K562 (cell line): Measurements from ENCODE around the gene ADK. TPM values are rescaled to one million over a fixed set of nuclear protein-coding genes. Genes with fewer than 3 reads are reported as not detected.

Experiments
- ATAC-seq: fragments of 200-7000 bp; cut with Tn5 transposase; 3 replicates; pipeline ENCODE4 v1.9.1; 2020; ENCODE audit warnings: moderate library complexity
- BruUV-seq: library from RNA; stranded (reverse); fragments of 400-500 nt; replicated peaks from 2 replicates; lab custom pipeline; 2021; lab: Mats Ljungman, UMichigan
- CTCF ChIA-PET: fragments of 300-600 bp; formaldehyde crosslinking; extraction: SDS; loops from one replicate; lab custom pipeline; 2021; ENCODE audit warnings: low intra/inter-chr PET ratio; lab: Yijun Ruan, JAX
- POLR2A ChIA-PET: fragments of 300-600, 350-650 bp; sonication (Branson Sonifier 250); formaldehyde crosslinking; extraction: SDS; loops from one replicate; lab custom pipeline; 2021; ENCODE audit warnings: antibody characterized with exemption, inconsistent platforms; lab: Yijun Ruan, JAX
- DNase-seq, 4 experiments: peaks; one replicate each; pipeline versions ENCODE4 v3.0.0 to v3.0.0-alpha.2; 2011 to 2018; ENCODE audit warnings: low spot score in 3 of 4, mixed read lengths in 3 of 4; ENCODE audit errors: extremely low read depth in 1 of 4
- FAIRE-seq: peaks from 2 replicates; lab custom pipeline; 2011; peaks lifted over from hg19 to GRCh38; lab: Jason Lieb, UNC
- H2AFZ ChIP-seq: 2 replicates; pipeline ENCODE4 v1.6.0; 2011; ENCODE audit warnings: low read depth, low read length, control low read depth, inconsistent platforms
- H3K27ac ChIP-seq: fragments of 200-600 bp; 3 replicates; pipeline ENCODE4 v1.8.0; 2011; ENCODE audit warnings: low read depth, mild to moderate bottlenecking, control low read depth, inconsistent platforms, low read length, moderate library complexity, mixed read lengths; ENCODE audit errors: extremely low read depth
- H3K27me3 ChIP-seq, 2 experiments: fragments of 300-600 bp in 1 of 2; 2 replicates in 1 of 2; 3 replicates in 1 of 2; pipeline versions ENCODE4 v1.6.0 to v1.8.0; 2011; ENCODE audit warnings: inconsistent platforms in 2 of 2, low read length in 2 of 2, mild to moderate bottlenecking in 1 of 2, mixed read lengths in 1 of 2, moderate library complexity in 1 of 2; ENCODE audit not compliant: control insufficient read depth in 2 of 2, insufficient read depth in 2 of 2
- H3K36me3 ChIP-seq: fragments of 300-600 bp; 3 replicates; pipeline ENCODE4 v1.8.0; 2011; ENCODE audit warnings: mild to moderate bottlenecking, low read length, inconsistent platforms; ENCODE audit not compliant: control insufficient read depth, insufficient read depth
- H3K4me1 ChIP-seq, 2 experiments: fragments of 200-600 bp in 1 of 2; replicated peaks in 1 of 2; 2 replicates in 1 of 2; 3 replicates in 1 of 2; pipeline versions ENCODE4 v1.5.1 to v1.8.0; 2011; ENCODE audit warnings: inconsistent platforms in 2 of 2, low read length in 2 of 2, mild to moderate bottlenecking in 1 of 2, mixed read lengths in 1 of 2, moderate library complexity in 1 of 2; ENCODE audit not compliant: control insufficient read depth in 2 of 2, insufficient read depth in 2 of 2
- H3K4me2 ChIP-seq: 2 replicates; pipeline ENCODE4 v1.6.1; 2011; ENCODE audit warnings: low read length, control low read depth, inconsistent platforms, mixed read lengths; ENCODE audit not compliant: insufficient read depth
- H3K4me3 ChIP-seq: fragments of 200-600 bp; sonication (generic), shearing (Covaris generic); 2 replicates; pipeline ENCODE4 v1.5.1; 2016; ENCODE audit warnings: control low read depth, inconsistent platforms
- H3K79me2 ChIP-seq: fragments of 200-600 bp; 3 replicates; pipeline ENCODE4 v1.8.0; 2011; ENCODE audit warnings: low read length, inconsistent platforms; ENCODE audit not compliant: control insufficient read depth, insufficient read depth
- H3K9ac ChIP-seq, 2 experiments: 2 replicates each; pipeline versions ENCODE4 v1.6.0 to v1.6.1; 2011; ENCODE audit warnings: low read depth in 2 of 2, low read length in 2 of 2, control low read depth in 1 of 2, inconsistent platforms in 1 of 2, mild to moderate bottlenecking in 1 of 2, mixed read lengths in 1 of 2; ENCODE audit not compliant: insufficient read depth in 1 of 2
- H3K9me1 ChIP-seq: one replicate; pipeline ENCODE4 v1.6.0; 2011; ENCODE audit warnings: inconsistent platforms, mild to moderate bottlenecking, low read length, moderate library complexity; ENCODE audit not compliant: control insufficient read depth, insufficient read depth
- H3K9me3 ChIP-seq: replicated peaks from 2 replicates; pipeline ENCODE4 v1.5.1; 2011; ENCODE audit warnings: low read depth, low read length, inconsistent platforms; ENCODE audit not compliant: control insufficient read depth, insufficient read depth
- H4K20me1 ChIP-seq: replicated peaks from 2 replicates; pipeline ENCODE4 v1.6.1; 2011; ENCODE audit warnings: low read length, inconsistent platforms, mixed read lengths; ENCODE audit not compliant: control insufficient read depth, insufficient read depth
- ASH1L ChIP-seq: fragments of 450-650 bp; IDR thresholded peaks from 2 replicates; pipeline ENCODE4 v1.6.1; 2018; ENCODE audit warnings: borderline replicate concordance, mild to moderate bottlenecking, low read depth; ENCODE audit not compliant: partially characterized antibody
- BRF1 ChIP-seq: IDR thresholded peaks from 3 replicates; pipeline ENCODE4 v1.6.1; 2011; ENCODE audit warnings: borderline replicate concordance, mild to moderate bottlenecking; ENCODE audit not compliant: insufficient read length; ENCODE audit errors: extremely low read depth
- CBFA2T3 ChIP-seq: fragments of 450-650 bp; IDR thresholded peaks from 2 replicates; pipeline ENCODE4 v1.6.1; 2017
- CBX3 ChIP-seq, 2 experiments: IDR thresholded peaks; 1 replicate in 1 of 2; 2 replicates in 1 of 2; pipeline ENCODE4 v1.6.1; 2012; ENCODE audit warnings: inconsistent platforms in 2 of 2, low read length in 2 of 2, borderline replicate concordance in 1 of 2, control low read depth in 1 of 2
- CBX5 ChIP-seq: IDR thresholded peaks from 2 replicates; pipeline ENCODE4 v1.6.1; 2014; ENCODE audit warnings: low read depth, borderline replicate concordance
- CCAR2 ChIP-seq: fragments of 200-400 bp; formaldehyde crosslinking; IDR thresholded peaks from 2 replicates; pipeline ENCODE4 v1.6.1; 2017; ENCODE audit warnings: mild to moderate bottlenecking, low read depth, low read length
- FOS ChIP-seq: IDR thresholded peaks from 3 replicates; pipeline ENCODE4 v1.6.1; 2011; ENCODE audit not compliant: insufficient read length; ENCODE audit errors: extremely low read depth
- HLTF ChIP-seq: fragments of 450-650 bp; IDR thresholded peaks from 2 replicates; pipeline ENCODE4 v1.6.1; 2016
- LARP7 ChIP-seq: fragments of 450-650 bp; IDR thresholded peaks from 2 replicates; pipeline ENCODE4 v1.6.1; 2016
- MED1 ChIP-seq: sonication (generic); formaldehyde crosslinking; IDR thresholded peaks from 2 replicates; pipeline ENCODE4 v1.8.1; 2023; ENCODE audit warnings: missing genetic modification reagents, borderline replicate concordance
- PHTF2 ChIP-seq: fragments of 250-450 bp; sonication (Bioruptor Pico); IDR thresholded peaks from 2 replicates; pipeline ENCODE4 v1.5.0; 2021; ENCODE audit warnings: mild to moderate bottlenecking
- TCF7L2 ChIP-seq: fragments of 150-350 bp; IDR thresholded peaks from 2 replicates; pipeline ENCODE4 v1.6.1; 2016; ENCODE audit warnings: low read depth, mild to moderate bottlenecking, low read length, moderate library complexity
- TRIM24 ChIP-seq, 2 experiments: fragments of 450-650 bp; IDR thresholded peaks; 2 replicates each; pipeline ENCODE4 v1.6.1; 2016
- TRIM28 ChIP-seq: fragments of 450-650 bp; IDR thresholded peaks from 2 replicates; pipeline ENCODE4 v1.6.1; 2017
- U2AF2 ChIP-seq: fragments of 200-400 bp; formaldehyde crosslinking; optimal IDR thresholded peaks from 2 replicates; pipeline ENCODE3; 2017; ENCODE audit warnings: low read depth, mild to moderate bottlenecking, low read length
- ZEB2 ChIP-seq: fragments of 450-650 bp; IDR thresholded peaks from 2 replicates; pipeline ENCODE4 v1.6.1; 2016
- ZNF124 ChIP-seq: sonication (generic); formaldehyde crosslinking; IDR thresholded peaks from 2 replicates; pipeline ENCODE4 v1.8.1; 2022; ENCODE audit warnings: missing genetic modification reagents
- ZNF324 ChIP-seq: fragments of 250-450 bp; sonication (Bioruptor Pico); IDR thresholded peaks from 2 replicates; pipeline ENCODE4 v1.4.0; 2020; ENCODE audit warnings: mild to moderate bottlenecking
- ZZZ3 ChIP-seq: fragments of 450-650 bp; IDR thresholded peaks from 2 replicates; pipeline ENCODE4 v1.6.1; 2016; ENCODE audit warnings: antibody characterized with exemption, mild to moderate bottlenecking, moderate library complexity
- WGBS: fragments of 100-300 bp; shearing (Covaris generic); methylation state at CpG from one replicate; pipeline ENCODE4 v1.1.6; 2016; ENCODE audit warnings: low coverage, mixed read lengths; ENCODE audit not compliant: insufficient coverage; ENCODE audit errors: missing lambda C conversion rate; 5-methylcytosine and 5-hydroxymethylcytosine counted together
- in situ Hi-C: fragments of 300-500 bp; cut with MboI; formaldehyde crosslinking; loops from 4 replicates; pipeline ENCODE4 v1.15.0; 2018; ENCODE audit warnings: inconsistent platforms, mixed read lengths
- intact Hi-C: fragments of 100-400 bp; cut with micrococcal nuclease; formaldehyde crosslinking; loops from 2 replicates; pipeline ENCODE4 v1.14.2; 2022
- polyA plus RNA-seq, 8 experiments: library from polyadenylated mRNA; depleted of rRNA in 4 of 8; stranded (reverse) in 5 of 8; unstranded in 3 of 8; fragments of >200 nt; fragmentation: Nextera tagmentation in 2 of 8; fragmentation: Illumina TruSeq in 1 of 8; extraction: Ambion mirVana in 2 of 8; extraction: Trizol in 1 of 8; gene quantifications; 2 replicates each; pipeline versions ENCODE4 v1.2.1 to v1.2.3, GENCODE V29; 2011 to 2014; ENCODE audit warnings: inconsistent platforms in 1 of 8, missing spikeins in 1 of 8
- total RNA-seq, 7 experiments: library from RNA; depleted of rRNA in 6 of 7; stranded (reverse); fragments of >200 nt in 6 of 7; fragmentation: Illumina TruSeq in 2 of 7; extraction: Trizol in 2 of 7; gene quantifications; 2 replicates each; pipeline versions ENCODE4 v1.2.1 to v1.2.3, GENCODE V29; 2011 to 2021; ENCODE audit warnings: low replicate concordance in 1 of 7
- TF ChIP-seq, protein P1 (sequence below): fragments of 450-650 bp; IDR thresholded peaks from 2 replicates; pipeline ENCODE4 v1.6.1; 2018; ENCODE audit not compliant: partially characterized antibody
- TF ChIP-seq, protein P2 (sequence below): fragments of 450-650 bp; IDR thresholded peaks from 2 replicates; pipeline ENCODE4 v1.6.1; 2016; ENCODE audit warnings: mild to moderate bottlenecking

ADK gene
- total and polyA plus RNA-seq, 9 of the 15 experiments (the other 6 are each of a cell fraction or from before 2014, with no cell fraction given) = 54.2 to 97.8 (median 73.6) TPM

DNA sequence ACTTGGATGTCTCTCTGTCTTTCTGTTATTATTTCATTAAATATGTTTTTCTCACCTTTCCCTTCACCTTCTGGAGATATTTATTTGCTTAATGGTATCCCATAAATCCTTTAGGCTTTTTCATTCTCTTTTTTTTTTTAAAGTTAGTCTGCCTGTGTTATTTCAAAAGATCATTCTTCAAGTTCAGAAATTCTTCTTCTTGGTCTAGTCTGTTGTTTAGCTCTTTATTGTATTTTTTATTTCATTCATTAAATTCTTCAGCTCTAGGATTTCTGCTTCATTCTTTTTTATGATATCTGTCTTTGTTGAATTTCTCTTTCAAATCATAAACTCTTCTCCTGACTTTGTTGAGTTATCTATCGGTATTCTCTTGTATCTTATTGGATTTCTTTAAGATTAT lies 363.3 kb downstream of the ADK start:
- H3K79me2 ChIP-seq = no peaks in the 10 kb centered on the region
- intact Hi-C loops = no loop called here
- no peaks in the 10 kb centered on the region for H4K20me1 ChIP-seq
- H2AFZ ChIP-seq = no peak overlapping the region
- no TSS peak for BruUV-seq
- in situ Hi-C loops = no loop called here
- 96% methylated on average over 1 of the region's 1 CpG for WGBS
- no peaks in the 10 kb centered on the region for H3K9me1 ChIP-seq
- H3K36me3 ChIP-seq = no peaks in the 10 kb centered on the region
- H3K4me1 ChIP-seq = no peaks in the 10 kb centered on the region
- no peak overlapping the region for H3K4me2 ChIP-seq
- CTCF ChIA-PET = interaction anchor here (0.7 kb wide), 1 partner anchor 272 kb away, joined by 4 read pairs; no protein-coding TSS in a partner anchor
- DNase-seq (no peak), ATAC-seq (no peak), FAIRE-seq (no peak)
- H3K9me3 ChIP-seq = peaks cover 2% of the 10 kb centered on the region
- H3K27me3 ChIP-seq = no peaks in the 10 kb centered on the region
- H3K27ac ChIP-seq = no peak overlapping the region
- no peak overlapping the region for H3K9ac ChIP-seq
- POLR2A ChIA-PET = no interaction called here
- H3K4me3 ChIP-seq = no peak overlapping the region
- TF ChIP-seq MED1 (CRISPR knock-in tag) (no peak), CCAR2 (no peak), TRIM24 (IDR thresholded peaks at IDR 0.05) (0 out of 4 replicates have a peak, but pooled peaks have one; percentile 21 to 22), BRF1 (no peak), ZNF124 (CRISPR knock-in tag) (no peak), TRIM28 (peak; percentile 76; the same call in 1 of the 2 replicates), CBX3 (IDR thresholded peaks at IDR 0.05; ENCODE audit: borderline replicate concordance in 1 of 2, low read length in 2 of 2) (peak in 1 of 2 experiments; percentile 61; a peak in 1 of 3 replicates), ZEB2 (0 out of 2 replicates have a peak, but pooled peaks have one; percentile 38), CBFA2T3 (no peak), TCF7L2 (no peak), CBX5 (no peak), LARP7 (no peak), ZZZ3 (no peak), ZNF324 (no peak), U2AF2 (no peak), HLTF (peak; percentile 80; the same call in 1 of the 2 replicates), PHTF2 (no peak), FOS (no peak), ASH1L (peak; percentile 20)
- TF ChIP-seq, protein P1, sequence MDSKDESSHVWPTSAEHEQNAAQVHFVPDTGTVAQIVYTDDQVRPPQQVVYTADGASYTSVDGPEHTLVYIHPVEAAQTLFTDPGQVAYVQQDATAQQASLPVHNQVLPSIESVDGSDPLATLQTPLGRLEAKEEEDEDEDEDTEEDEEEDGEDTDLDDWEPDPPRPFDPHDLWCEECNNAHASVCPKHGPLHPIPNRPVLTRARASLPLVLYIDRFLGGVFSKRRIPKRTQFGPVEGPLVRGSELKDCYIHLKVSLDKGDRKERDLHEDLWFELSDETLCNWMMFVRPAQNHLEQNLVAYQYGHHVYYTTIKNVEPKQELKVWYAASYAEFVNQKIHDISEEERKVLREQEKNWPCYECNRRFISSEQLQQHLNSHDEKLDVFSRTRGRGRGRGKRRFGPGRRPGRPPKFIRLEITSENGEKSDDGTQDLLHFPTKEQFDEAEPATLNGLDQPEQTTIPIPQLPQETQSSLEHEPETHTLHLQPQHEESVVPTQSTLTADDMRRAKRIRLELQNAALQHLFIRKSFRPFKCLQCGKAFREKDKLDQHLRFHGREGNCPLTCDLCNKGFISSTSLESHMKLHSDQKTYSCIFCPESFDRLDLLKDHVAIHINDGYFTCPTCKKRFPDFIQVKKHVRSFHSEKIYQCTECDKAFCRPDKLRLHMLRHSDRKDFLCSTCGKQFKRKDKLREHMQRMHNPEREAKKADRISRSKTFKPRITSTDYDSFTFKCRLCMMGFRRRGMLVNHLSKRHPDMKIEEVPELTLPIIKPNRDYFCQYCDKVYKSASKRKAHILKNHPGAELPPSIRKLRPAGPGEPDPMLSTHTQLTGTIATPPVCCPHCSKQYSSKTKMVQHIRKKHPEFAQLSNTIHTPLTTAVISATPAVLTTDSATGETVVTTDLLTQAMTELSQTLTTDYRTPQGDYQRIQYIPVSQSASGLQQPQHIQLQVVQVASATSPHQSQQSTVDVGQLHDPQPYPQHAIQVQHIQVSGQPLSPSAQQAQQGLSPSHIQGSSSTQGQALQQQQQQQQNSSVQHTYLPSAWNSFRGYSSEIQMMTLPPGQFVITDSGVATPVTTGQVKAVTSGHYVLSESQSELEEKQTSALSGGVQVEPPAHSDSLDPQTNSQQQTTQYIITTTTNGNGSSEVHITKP = no peak
- TF ChIP-seq, protein P2, sequence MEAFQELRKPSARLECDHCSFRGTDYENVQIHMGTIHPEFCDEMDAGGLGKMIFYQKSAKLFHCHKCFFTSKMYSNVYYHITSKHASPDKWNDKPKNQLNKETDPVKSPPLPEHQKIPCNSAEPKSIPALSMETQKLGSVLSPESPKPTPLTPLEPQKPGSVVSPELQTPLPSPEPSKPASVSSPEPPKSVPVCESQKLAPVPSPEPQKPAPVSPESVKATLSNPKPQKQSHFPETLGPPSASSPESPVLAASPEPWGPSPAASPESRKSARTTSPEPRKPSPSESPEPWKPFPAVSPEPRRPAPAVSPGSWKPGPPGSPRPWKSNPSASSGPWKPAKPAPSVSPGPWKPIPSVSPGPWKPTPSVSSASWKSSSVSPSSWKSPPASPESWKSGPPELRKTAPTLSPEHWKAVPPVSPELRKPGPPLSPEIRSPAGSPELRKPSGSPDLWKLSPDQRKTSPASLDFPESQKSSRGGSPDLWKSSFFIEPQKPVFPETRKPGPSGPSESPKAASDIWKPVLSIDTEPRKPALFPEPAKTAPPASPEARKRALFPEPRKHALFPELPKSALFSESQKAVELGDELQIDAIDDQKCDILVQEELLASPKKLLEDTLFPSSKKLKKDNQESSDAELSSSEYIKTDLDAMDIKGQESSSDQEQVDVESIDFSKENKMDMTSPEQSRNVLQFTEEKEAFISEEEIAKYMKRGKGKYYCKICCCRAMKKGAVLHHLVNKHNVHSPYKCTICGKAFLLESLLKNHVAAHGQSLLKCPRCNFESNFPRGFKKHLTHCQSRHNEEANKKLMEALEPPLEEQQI = peak; percentile 39; the same call in 1 of the 2 replicates
